Heart right ventricle (tissue), 16 donors: Measurements from ENCODE around the gene TSACC. TPM values are rescaled to one million over a fixed set of nuclear protein-coding genes. Genes with fewer than 3 reads are reported as not detected.
A peak's percentile ranks its signal among the peaks of the same experiment; 100 is the strongest.

Experiments
- ATAC-seq, 8 donors: fragments of 200-7000 bp; cut with Tn5 transposase; one replicate each; pipeline ENCODE4 v1.9.1; 2020; ENCODE audit warnings: mild to moderate bottlenecking in 8 of 8, moderate library complexity in 8 of 8, moderate number of reproducible peaks in 1 of 8
- DNase-seq, 2 donors: peaks; one replicate each; pipeline ENCODE4 v3.0.0-alpha.2; 2020
- H3K27ac ChIP-seq, 10 donors: fragments of 200-600 bp; sonication (generic) in 2 of 10; one replicate each; pipeline versions ENCODE4 v1.5.0 to v1.8.0; 2020 to 2022; ENCODE audit warnings: mild to moderate bottlenecking in 3 of 10
- H3K27me3 ChIP-seq, 7 donors: fragments of 200-600 bp; one replicate each; pipeline ENCODE4 v1.8.0; 2021 to 2022; ENCODE audit warnings: mild to moderate bottlenecking in 2 of 7
- H3K36me3 ChIP-seq, 9 donors: fragments of 200-600 bp; sonication (generic) in 1 of 9; one replicate each; pipeline versions ENCODE4 v1.5.0 to v1.8.0; 2020 to 2022; ENCODE audit warnings: mild to moderate bottlenecking in 2 of 9
- H3K4me1 ChIP-seq, 9 donors: fragments of 200-600 bp; sonication (generic) in 1 of 9; one replicate each; pipeline versions ENCODE4 v1.5.0 to v1.8.0; 2020 to 2022; ENCODE audit warnings: mild to moderate bottlenecking in 4 of 9
- H3K4me3 ChIP-seq, 10 donors: fragments of 200-600 bp; sonication (generic) in 2 of 10; one replicate each; pipeline versions ENCODE4 v1.5.0 to v1.8.0; 2020 to 2022; ENCODE audit warnings: mild to moderate bottlenecking in 7 of 10, moderate library complexity in 2 of 10
- H3K9me3 ChIP-seq, 11 donors: fragments of 200-600 bp in 10 of 11; sonication (generic) in 2 of 11; one replicate each; pipeline versions ENCODE4 v1.5.0 to v1.8.0; 2013 to 2022; ENCODE audit warnings: mild to moderate bottlenecking in 2 of 11, control low read depth in 1 of 11, moderate library complexity in 1 of 11
- CTCF ChIP-seq, 9 donors: fragments of 200-600 bp; sonication (generic) in 2 of 9; IDR thresholded peaks; one replicate each; pipeline versions ENCODE4 v1.5.0 to v1.8.0; 2021 to 2022; ENCODE audit warnings: antibody characterized with exemption in 9 of 9, mild to moderate bottlenecking in 5 of 9, moderate library complexity in 1 of 9
- WGBS, 2 donors: extraction: QIAGEN DNeasy Blood & Tissue Kit; methylation state at CpG; one replicate each; pipeline ENCODE4 v1.1.7; 2013; ENCODE audit warnings: inconsistent platforms in 1 of 2; 5-methylcytosine and 5-hydroxymethylcytosine counted together
- intact Hi-C, 10 donors: fragments of 100-400 bp; cut with DNase I; formaldehyde crosslinking; loops; one replicate each; pipeline versions ENCODE4 v1.11.1 to v1.14.2; 2022
- polyA plus RNA-seq, 2 donors: library from polyadenylated mRNA; stranded (reverse); fragments of 200-250 nt; gene quantifications; one replicate each; pipeline ENCODE4 v1.2.3, GENCODE V29; 2013
- total RNA-seq, 10 donors: library from RNA; stranded (reverse); fragmentation: NEBNext Ultra II Directional in 3 of 10; extraction: Animal tissue kit (Norgen Biotek cat#: 25700) in 3 of 10; gene quantifications; one replicate each; pipeline versions ENCODE4 v1.2.1 to v1.2.4, GENCODE V29; 2021 to 2023
- donor health status: Arrhythmogenic right ventricular cardiomyopathy.
- donor health status: ischemic (EF 13 %, LVEDD 7.1; RV severe dilation, severe dysfunction).
- donor health status: healthy with polysubstance abuse.
- donor health status: DM: no; HTN: yes; CAD: no.
- donor health status: DM: no; HTN: no; CAD: no.
- donor health status: ischemic (EF 25% LVEDD 6.9; RV normal size, moderate dysfunction).
- donor health status: ischemic (EF 25% LVEDD 5.7; RV mildly dilated, moderate dysfunction).
- donor health status: healthy.
- donor health status: DM: yes; HTN: yes; CAD: no.
- donor health status: Ischemic cardiomyopathy.
- donor health status: ischemic (EF 35%, LVEDD 5.7; RV mildly dilated, moderate dysfunction).
- donor health status: nonischemic (EF 11% LVEDD 7.7; RV severe dilation, severe dysfunction).
- donor health status: DM: yes; HTN: yes; CAD: no.
- donor health status: PGD.
- donor health status: ischemic (EF 29% LVEDD 5.4; RV normal size, mild dysfunction).
- donor health status: nonischemic (EF 23%, LVEDD 6.1; RV moderate dilation, normal function).

TSACC gene
- total and polyA plus RNA-seq, 12 donors = 0.64 to 0.79 (median 0.66) TPM; not detected in 9

- intact Hi-C loops = no loop called here
- DNase-seq (no peak), ATAC-seq (no peak)
- H3K9me3 ChIP-seq = no peaks in the 10 kb centered on the region
- no peak overlapping the region for H3K27ac ChIP-seq
- peaks cover 3 to 67% (median 32%) of the 10 kb centered on the region in 9 donors for H3K36me3 ChIP-seq
- TF ChIP-seq CTCF (IDR thresholded peaks at IDR 0.05) = no peak
- no peak overlapping the region for H3K4me3 ChIP-seq
- WGBS, 2 donors = 65 to 90% methylated on average over 2 of the region's 2 CpGs
- H3K4me1 ChIP-seq = no peaks in the 10 kb centered on the region
- no peaks in the 10 kb centered on the region for H3K27me3 ChIP-seq
Measured at GRCh38 chr1:156305215-156305614, 33.1 kb upstream of the TSACC start.

- H3K27me3 ChIP-seq = no peaks in the 10 kb centered on the region
- H3K4me3 ChIP-seq = no peak overlapping the region
- H3K9me3 ChIP-seq = no peaks in the 10 kb centered on the region
- intact Hi-C loops = no loop called here
- peaks cover 9 to 94% (median 60%) of the 10 kb centered on the region in 9 donors for H3K36me3 ChIP-seq
- H3K4me1 ChIP-seq = no peaks in the 10 kb centered on the region
- DNase-seq (no peak), ATAC-seq (no peak)
- no peak for TF ChIP-seq CTCF (IDR thresholded peaks at IDR 0.05)
- H3K27ac ChIP-seq = no peak overlapping the region
Measured at GRCh38 chr1:156308078-156308477, 30.2 kb upstream of the TSACC start.

GRCh38 chr1:156310962-156311361, 27.4 kb upstream of the TSACC start:
- no peaks in the 10 kb centered on the region for H3K27me3 ChIP-seq
- DNase-seq (no peak), ATAC-seq (peak in 1 of 8 donors; percentile 52)
- 90% methylated on average over 6 of the region's 6 CpGs for WGBS, 2 donors
- H3K4me3 ChIP-seq = no peak overlapping the region
- no peak for TF ChIP-seq CTCF (IDR thresholded peaks at IDR 0.05)
- H3K9me3 ChIP-seq = no peaks in the 10 kb centered on the region
- H3K36me3 ChIP-seq = peaks cover 9 to 100% (median 84%) of the 10 kb centered on the region in 9 donors
- no peaks in the 10 kb centered on the region for H3K4me1 ChIP-seq
- no peak overlapping the region for H3K27ac ChIP-seq
- intact Hi-C loops = loop anchor here in 1 of 10 donors (10.0 kb wide), 1 partner anchor 46 kb away; no protein-coding TSS in a partner anchor

GRCh38 chr1:156316909-156317308, 21.4 kb upstream of the TSACC start:
- TF ChIP-seq CTCF (IDR thresholded peaks at IDR 0.05) = no peak
- peaks cover 3 to 100% (median 93%) of the 10 kb centered on the region in 9 donors for H3K36me3 ChIP-seq
- H3K9me3 ChIP-seq = no peaks in the 10 kb centered on the region
- H3K4me1 ChIP-seq = no peaks in the 10 kb centered on the region
- ATAC-seq = no peak
- no peak overlapping the region for H3K4me3 ChIP-seq
- H3K27me3 ChIP-seq = no peaks in the 10 kb centered on the region
- intact Hi-C loops = loop anchor here in 2 of 10 donors (5.0 to 10.0 kb wide), 2 partner anchors 52 to 170 kb away; no protein-coding TSS in a partner anchor
- no peak for DNase-seq
- WGBS, 2 donors = 94 to 95% methylated on average over 7 of the region's 7 CpGs
- no peak overlapping the region for H3K27ac ChIP-seq
